Suprapubic skin (tissue), 4 donors: ENCODE results near the gene OCIAD1. TPM values are rescaled to one million over a fixed set of nuclear protein-coding genes. Genes with fewer than 3 reads are reported as not detected.
"Not testable (repeated sequence)": the region's sequence is repeated elsewhere in the genome, so short reads cannot be mapped to it uniquely, and the experiment has no call there.

ENCODE experiments used
- DNase-seq, 2 donors: peaks; one replicate each; pipeline ENCODE4 v3.0.0-alpha.2; 2019; ENCODE audit warnings: low spot score in 2 of 2
- H3K27ac ChIP-seq: fragments of 200-600 bp; sonication (generic); one replicate; pipeline ENCODE4 v1.5.1; 2019
- H3K27me3 ChIP-seq: fragments of 200-600 bp; sonication (generic); one replicate; pipeline ENCODE4 v1.5.1; 2019
- H3K36me3 ChIP-seq: fragments of 200-600 bp; sonication (generic); one replicate; pipeline ENCODE4 v1.5.1; 2019
- H3K4me1 ChIP-seq: fragments of 200-600 bp; sonication (generic); one replicate; pipeline ENCODE4 v1.5.1; 2019
- H3K4me3 ChIP-seq: fragments of 200-600 bp; sonication (generic); one replicate; pipeline ENCODE4 v1.5.1; 2019; ENCODE audit warnings: mild to moderate bottlenecking
- H3K9me3 ChIP-seq: fragments of 200-600 bp; sonication (generic); one replicate; pipeline ENCODE4 v1.5.1; 2019
- EP300 ChIP-seq: sonication (generic); formaldehyde crosslinking; IDR thresholded peaks from one replicate; pipeline ENCODE4 v1.6.1; 2017; ENCODE audit warnings: antibody characterized with exemption
- POLR2A ChIP-seq, 2 donors: fragments of 450-650 bp; IDR thresholded peaks; one replicate each; pipeline ENCODE4 v1.6.1; 2017; ENCODE audit warnings: antibody characterized with exemption in 2 of 2, mild to moderate bottlenecking in 2 of 2, moderate library complexity in 2 of 2
- POLR2AphosphoS5 ChIP-seq, 3 donors: sonication (generic); formaldehyde crosslinking; IDR thresholded peaks; one replicate each; pipeline ENCODE4 v1.6.1; 2017; ENCODE audit warnings: antibody characterized with exemption in 3 of 3
- WGBS: methylation state at CpG from one replicate; pipeline ENCODE4 v1.1.5; 2018; 5-methylcytosine and 5-hydroxymethylcytosine counted together
- total RNA-seq, 4 donors: library from RNA; depleted of rRNA; stranded (reverse); fragments of >200 nt; gene quantifications; one replicate each; pipeline ENCODE4 v1.1.0, GENCODE V29; 2016
- TF ChIP-seq, protein P1 (sequence below), 2 donors: fragments of 200-600 bp in 1 of 2; fragments of 450-650 bp in 1 of 2; sonication (generic) in 1 of 2; IDR thresholded peaks; one replicate each; pipeline ENCODE4 v1.5.1; 2016 to 2019; ENCODE audit warnings: antibody characterized with exemption in 2 of 2, mild to moderate bottlenecking in 1 of 2, moderate library complexity in 1 of 2

OCIAD1 gene
- total RNA-seq, 4 donors from 2014 or later, result 86.2 to 104 (median 92.9) TPM

DNA sequence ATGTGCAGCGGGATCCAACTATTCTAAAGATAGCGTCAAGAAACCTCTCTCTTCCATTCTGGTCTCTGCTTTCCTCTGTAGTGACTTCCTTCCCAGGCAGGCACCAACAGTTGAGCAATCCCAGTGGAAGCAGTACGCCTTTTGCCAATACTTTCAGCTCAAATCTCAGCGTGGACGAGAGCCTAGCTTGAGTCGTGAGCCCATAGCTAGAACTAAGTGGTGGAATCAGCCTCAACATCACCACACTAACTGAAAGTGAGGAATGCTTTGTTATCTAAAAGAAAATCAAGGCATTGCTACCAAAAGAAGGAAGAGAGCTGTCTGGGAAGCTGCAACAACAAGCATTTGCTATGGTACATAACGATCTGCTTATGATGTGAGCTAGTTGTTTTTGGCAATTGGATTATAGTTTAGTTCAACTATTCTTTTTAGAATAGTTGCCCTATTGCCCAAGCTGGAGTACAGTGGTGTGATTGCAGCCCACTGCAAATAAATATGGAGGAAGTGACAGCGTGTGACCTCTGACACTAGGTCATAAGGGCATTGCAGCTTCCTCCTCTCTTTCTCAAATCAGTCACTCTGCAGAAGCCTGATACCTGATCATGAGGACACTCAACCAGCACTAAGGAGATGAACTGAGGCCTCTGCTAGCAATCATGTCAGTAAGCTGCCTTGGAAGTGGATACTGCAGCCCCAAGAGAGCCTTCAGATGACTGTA is 26.1 kb upstream of the OCIAD1 start:
- TF ChIP-seq POLR2AphosphoS5 (IDR thresholded peaks at IDR 0.05) (no peak), POLR2A (IDR thresholded peaks at IDR 0.05) (no peak), EP300 (no peak)
- TF ChIP-seq, protein P1, sequence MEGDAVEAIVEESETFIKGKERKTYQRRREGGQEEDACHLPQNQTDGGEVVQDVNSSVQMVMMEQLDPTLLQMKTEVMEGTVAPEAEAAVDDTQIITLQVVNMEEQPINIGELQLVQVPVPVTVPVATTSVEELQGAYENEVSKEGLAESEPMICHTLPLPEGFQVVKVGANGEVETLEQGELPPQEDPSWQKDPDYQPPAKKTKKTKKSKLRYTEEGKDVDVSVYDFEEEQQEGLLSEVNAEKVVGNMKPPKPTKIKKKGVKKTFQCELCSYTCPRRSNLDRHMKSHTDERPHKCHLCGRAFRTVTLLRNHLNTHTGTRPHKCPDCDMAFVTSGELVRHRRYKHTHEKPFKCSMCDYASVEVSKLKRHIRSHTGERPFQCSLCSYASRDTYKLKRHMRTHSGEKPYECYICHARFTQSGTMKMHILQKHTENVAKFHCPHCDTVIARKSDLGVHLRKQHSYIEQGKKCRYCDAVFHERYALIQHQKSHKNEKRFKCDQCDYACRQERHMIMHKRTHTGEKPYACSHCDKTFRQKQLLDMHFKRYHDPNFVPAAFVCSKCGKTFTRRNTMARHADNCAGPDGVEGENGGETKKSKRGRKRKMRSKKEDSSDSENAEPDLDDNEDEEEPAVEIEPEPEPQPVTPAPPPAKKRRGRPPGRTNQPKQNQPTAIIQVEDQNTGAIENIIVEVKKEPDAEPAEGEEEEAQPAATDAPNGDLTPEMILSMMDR (IDR thresholded peaks at IDR 0.05), result no peak
- H3K27ac ChIP-seq, result no peak overlapping the region
- H3K9me3 ChIP-seq, result no peaks in the 10 kb centered on the region
- no peaks in the 10 kb centered on the region for H3K36me3 ChIP-seq
- no peak for DNase-seq
- WGBS, result 82% methylated on average over 8 of the region's 8 CpGs
- peaks cover 2% of the 10 kb centered on the region for H3K27me3 ChIP-seq
- H3K4me1 ChIP-seq, result peaks cover 8% of the 10 kb centered on the region
- H3K4me3 ChIP-seq, result no peak overlapping the region

GRCh38 chr4:48812866-48813265 is 18.0 kb upstream of the OCIAD1 start:
- no peaks in the 10 kb centered on the region for H3K9me3 ChIP-seq
- H3K27ac ChIP-seq, result no peak overlapping the region
- TF ChIP-seq POLR2A (IDR thresholded peaks at IDR 0.05), result no peak
- TF ChIP-seq, protein P1 (IDR thresholded peaks at IDR 0.05), result no peak
- TF ChIP-seq POLR2AphosphoS5 (IDR thresholded peaks at IDR 0.05), result no peak
- TF ChIP-seq EP300, result no peak
- no peaks in the 10 kb centered on the region for H3K36me3 ChIP-seq
- no peaks in the 10 kb centered on the region for H3K27me3 ChIP-seq
- WGBS, result 76% methylated on average over 6 of the region's 6 CpGs
- DNase-seq, result no peak
- H3K4me3 ChIP-seq, result no peak overlapping the region
- H3K4me1 ChIP-seq, result no peaks in the 10 kb centered on the region

GRCh38 chr4:48813964-48814363 is 16.9 kb upstream of the OCIAD1 start:
- Histone ChIP-seq H3K36me3 (no peaks in the 10 kb centered on the region), H3K9me3 (no peaks in the 10 kb centered on the region), H3K4me3 (no peak overlapping the region), H3K27ac (no peak overlapping the region), H3K27me3 (no peaks in the 10 kb centered on the region), H3K4me1 (no peaks in the 10 kb centered on the region)
- WGBS, result 58% methylated on average over 1 of the region's 1 CpG
- DNase-seq, result no peak
- TF ChIP-seq EP300, result no peak
- TF ChIP-seq, protein P1 (IDR thresholded peaks at IDR 0.05), result no peak
- no peak for TF ChIP-seq POLR2A (IDR thresholded peaks at IDR 0.05)
- no peak for TF ChIP-seq POLR2AphosphoS5 (IDR thresholded peaks at IDR 0.05)

DNA sequence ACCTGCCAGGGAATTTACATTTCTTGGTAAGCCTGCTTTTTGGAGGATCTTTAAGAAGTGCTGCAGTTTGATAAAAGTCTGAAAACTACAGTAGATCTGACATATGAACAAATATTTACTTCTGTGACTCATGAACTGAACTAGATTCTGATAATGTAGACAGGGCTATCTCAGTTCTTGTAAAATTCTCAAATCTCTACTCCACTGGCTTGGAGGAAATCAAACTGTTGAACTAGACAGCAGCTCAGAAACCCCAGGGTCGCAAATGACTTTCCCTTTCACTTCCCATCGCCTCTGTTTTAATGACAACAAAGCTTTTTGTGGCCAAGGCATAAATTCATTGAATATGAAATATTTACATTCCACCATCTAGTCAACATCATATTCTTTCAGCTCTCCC is 15.4 kb upstream of the OCIAD1 start:
- WGBS, result 57% methylated on average over 2 of the region's 2 CpGs
- Histone ChIP-seq H3K27me3 (no peaks in the 10 kb centered on the region), H3K4me1 (no peaks in the 10 kb centered on the region), H3K4me3 (no peak overlapping the region), H3K36me3 (no peaks in the 10 kb centered on the region), H3K9me3 (no peaks in the 10 kb centered on the region), H3K27ac (no peak overlapping the region)
- TF ChIP-seq EP300, result no peak
- DNase-seq, result no peak

DNA sequence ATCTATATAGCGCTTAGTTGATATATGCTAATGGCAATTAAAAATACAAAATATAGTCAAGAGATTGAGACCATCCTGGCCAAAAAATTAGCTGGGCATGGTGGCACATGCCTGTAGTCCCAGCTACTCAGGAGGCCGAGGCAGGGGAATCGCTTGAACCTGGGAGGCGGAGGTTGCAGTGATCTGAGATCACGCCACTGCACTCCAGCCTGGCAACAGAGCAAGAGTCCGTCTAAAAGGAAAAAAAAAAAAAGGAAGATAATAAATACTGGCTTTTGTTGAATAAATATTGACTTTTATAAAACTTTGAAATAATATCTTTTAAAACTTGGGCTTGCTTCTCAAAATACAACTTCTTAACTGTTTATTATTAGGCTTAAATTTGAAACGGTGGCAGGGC is 14.6 kb upstream of the OCIAD1 start:
- H3K27me3 ChIP-seq, H3K36me3 ChIP-seq, H3K27ac ChIP-seq, H3K4me3 ChIP-seq, H3K4me1 ChIP-seq, H3K9me3 ChIP-seq, DNase-seq: not testable (repeated sequence)
- WGBS, result 94% methylated on average over 7 of the region's 7 CpGs

GRCh38 chr4:48816971-48817370 is 13.9 kb upstream of the OCIAD1 start:
- Histone ChIP-seq H3K36me3 (no peaks in the 10 kb centered on the region), H3K27ac (no peak overlapping the region), H3K27me3 (no peaks in the 10 kb centered on the region), H3K4me3 (no peak overlapping the region), H3K4me1 (no peaks in the 10 kb centered on the region), H3K9me3 (no peaks in the 10 kb centered on the region)
- no peak for DNase-seq
- 87% methylated on average over 4 of the region's 6 CpGs for WGBS
- TF ChIP-seq EP300 (no peak), POLR2AphosphoS5 (IDR thresholded peaks at IDR 0.05) (no peak), POLR2A (IDR thresholded peaks at IDR 0.05) (no peak)
- TF ChIP-seq, protein P1 (IDR thresholded peaks at IDR 0.05), result no peak

DNA sequence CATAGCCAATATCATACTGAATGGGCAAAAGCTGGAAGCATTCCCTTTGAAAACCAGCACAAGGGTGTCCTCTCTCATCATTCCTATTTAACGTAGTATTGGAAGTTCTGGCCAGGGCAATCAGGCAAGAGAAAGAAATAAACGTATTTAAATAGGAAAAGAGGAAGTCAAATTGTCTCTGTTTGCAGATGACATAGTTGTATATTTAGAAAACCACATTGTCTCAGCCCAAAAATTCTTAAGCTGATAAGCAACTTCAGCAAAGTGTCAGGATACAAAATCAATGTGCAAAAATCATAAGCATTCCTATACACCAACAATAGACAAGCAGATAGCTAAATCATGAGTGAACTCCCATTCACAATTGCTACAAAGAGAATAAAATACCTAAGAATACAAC is 9.5 kb upstream of the OCIAD1 start:
- not testable (repeated sequence) for H3K4me1 ChIP-seq, H3K36me3 ChIP-seq, H3K4me3 ChIP-seq, H3K27me3 ChIP-seq, H3K27ac ChIP-seq, H3K9me3 ChIP-seq, DNase-seq
- 65% methylated on average over 2 of the region's 2 CpGs for WGBS
